RWPE1 (cell line): ENCODE data around the gene WDPCP.

Experiments
- CTCF ChIA-PET: fragments of 350-600 bp; sonication (Branson Sonifier 250); formaldehyde crosslinking; extraction: SDS; loops from one replicate; lab custom pipeline; 2021; lab: Yijun Ruan, JAX
- POLR2A ChIA-PET: fragments of 400-600 bp; formaldehyde crosslinking; extraction: SDS; loops from one replicate; lab custom pipeline; 2020; ENCODE audit warnings: antibody characterized with exemption; ENCODE audit not compliant: low non-redundant PET; lab: Yijun Ruan, JAX
- DNase-seq: peaks from one replicate; pipeline ENCODE4 v3.0.0; 2012; ENCODE audit warnings: low spot score
- H3K27ac ChIP-seq: fragments of 450-650 bp; 2 replicates; pipeline ENCODE4 v1.5.1; 2017
- CTCF ChIP-seq: fragments of 450-650 bp; conservative IDR thresholded peaks from 2 replicates; pipeline ENCODE4 v1.5.1; 2017; ENCODE audit warnings: low read depth, mild to moderate bottlenecking

Gene WDPCP

GRCh38 chr2:63272560-63272959 is 315.7 kb downstream of the WDPCP start:
- CTCF ChIA-PET, result no interaction called here
- no peak for TF ChIP-seq CTCF
- POLR2A ChIA-PET, result no interaction called here
- no peak for DNase-seq
- no peak overlapping the region for H3K27ac ChIP-seq

- DNase-seq, result no peak
- H3K27ac ChIP-seq, result no peak overlapping the region
- POLR2A ChIA-PET, result no interaction called here
- TF ChIP-seq CTCF, result no peak
- CTCF ChIA-PET, result no interaction called here
Measured at GRCh38 chr2:63270717-63271116, 317.6 kb downstream of the WDPCP start.

GRCh38 chr2:63268946-63269345 is 319.3 kb downstream of the WDPCP start:
- POLR2A ChIA-PET, result no interaction called here
- no peak overlapping the region for H3K27ac ChIP-seq
- DNase-seq, result no peak
- TF ChIP-seq CTCF, result no peak
- CTCF ChIA-PET, result no interaction called here

- POLR2A ChIA-PET, result no interaction called here
- no peak for TF ChIP-seq CTCF
- H3K27ac ChIP-seq, result no peak overlapping the region
- CTCF ChIA-PET, result interaction anchor here (0.6 kb wide), 1 partner anchor 84 kb away, joined by 3 read pairs; no protein-coding TSS in a partner anchor
- DNase-seq, result no peak
Measured at GRCh38 chr2:63261137-63261621, 327.1 kb downstream of the WDPCP start.

GRCh38 chr2:63257473-63257872 is 330.8 kb downstream of the WDPCP start:
- no peak overlapping the region for H3K27ac ChIP-seq
- DNase-seq, result no peak
- ChIA-PET CTCF (interaction anchor here (0.8 to 1.2 kb wide), 2 partner anchors 9 to 18 kb away, joined by 3 to 4 read pairs; no protein-coding TSS in a partner anchor), POLR2A (no interaction called here)
- TF ChIP-seq CTCF, result no peak

GRCh38 chr2:63249161-63249560 is 339.1 kb downstream of the WDPCP start:
- DNase-seq, result no peak
- ChIA-PET CTCF (interaction anchor here (0.7 kb wide), 1 partner anchor 195 kb away, joined by 4 read pairs; no protein-coding TSS in a partner anchor), POLR2A (no interaction called here)

More at GRCh38 chr2:63249161-63249560, 339.1 kb downstream of the WDPCP start:
- TF ChIP-seq CTCF, result no peak
- no peak overlapping the region for H3K27ac ChIP-seq
